ENCODE measurements around the gene CLDN6. TPM values are rescaled to one million over a fixed set of nuclear protein-coding genes. Genes with fewer than 3 reads are reported as not detected.

The CLDN6 gene
- total RNA-seq, 1 donor from 2014 or later, result not detected

- no peak overlapping the region for H3K9ac ChIP-seq (ENCODE audit: low read depth in 1 of 3, low read length in 3 of 3)
- no peak overlapping the region for H3K4me3 ChIP-seq (ENCODE audit: low read length in 3 of 3)
- peaks cover 0 to 7% (median 4%) of the 10 kb centered on the region in 3 donors for H3K36me3 ChIP-seq (ENCODE audit: control insufficient read depth in 3 of 3, insufficient read depth in 3 of 3, low read length in 3 of 3)
- no peaks in the 10 kb centered on the region for H3K9me3 ChIP-seq (ENCODE audit: control insufficient read depth in 3 of 3, low read length in 3 of 3)
- H3K27me3 ChIP-seq (ENCODE audit: control insufficient read depth in 3 of 3, insufficient read depth in 3 of 3, low read length in 3 of 3), result peaks cover 2 to 6% (median 3%) of the 10 kb centered on the region in 3 donors
- peaks cover 15 to 39% (median 28%) of the 10 kb centered on the region in 3 donors for H3K4me1 ChIP-seq (ENCODE audit: control insufficient read depth in 3 of 3, insufficient read depth in 3 of 3, low read length in 3 of 3)
- H3K27ac ChIP-seq (ENCODE audit: low read depth, low read length), result no peak overlapping the region
Measured at GRCh38 chr16:2974319-2975056, 43.5 kb downstream of the CLDN6 start.

GRCh38 chr16:2973605-2974318, 44.2 kb downstream of the CLDN6 start:
- Histone ChIP-seq H3K4me1 (ENCODE audit: control insufficient read depth in 3 of 3, insufficient read depth in 3 of 3, low read length in 3 of 3) (peaks cover 17 to 41% (median 30%) of the 10 kb centered on the region in 3 donors), H3K27me3 (ENCODE audit: control insufficient read depth in 3 of 3, insufficient read depth in 3 of 3, low read length in 3 of 3) (peaks cover 2 to 3% (median 2%) of the 10 kb centered on the region in 3 donors), H3K4me3 (ENCODE audit: low read length in 3 of 3) (no peak overlapping the region)

DNA sequence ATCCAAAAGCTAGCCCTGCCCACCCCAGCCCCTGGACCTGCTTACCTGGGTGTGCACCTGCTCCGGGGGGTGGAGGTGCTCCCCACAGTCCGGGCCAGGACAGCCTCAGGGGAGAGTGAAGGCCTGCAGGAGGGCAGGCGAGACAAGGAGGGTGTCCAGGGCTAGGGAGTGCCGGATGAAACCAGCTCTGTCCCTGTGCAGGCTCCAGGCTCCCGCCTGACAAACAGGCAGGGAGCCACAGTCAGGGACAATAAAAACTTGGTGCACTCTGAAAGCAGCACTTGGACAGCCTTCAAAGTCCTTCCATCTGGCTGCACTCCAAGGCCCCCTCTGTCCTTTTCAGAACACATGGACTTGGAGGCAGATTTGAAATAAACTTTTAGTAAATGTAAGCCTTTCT, 44.9 kb downstream of the CLDN6 start:
- H3K27me3 ChIP-seq (ENCODE audit: control insufficient read depth in 3 of 3, insufficient read depth in 3 of 3, low read length in 3 of 3), result peaks cover 8 to 10% (median 9%) of the 10 kb centered on the region in 3 donors

More at GRCh38 chr16:2973605-2974318, 44.2 kb downstream of the CLDN6 start:
- H3K9me3 ChIP-seq (ENCODE audit: control insufficient read depth in 3 of 3, low read length in 3 of 3), result no peaks in the 10 kb centered on the region
- no peak overlapping the region for H3K27ac ChIP-seq (ENCODE audit: low read depth, low read length)
- H3K9ac ChIP-seq (ENCODE audit: low read depth in 1 of 3, low read length in 3 of 3), result no peak overlapping the region
- peaks cover 0 to 7% (median 4%) of the 10 kb centered on the region in 3 donors for H3K36me3 ChIP-seq (ENCODE audit: control insufficient read depth in 3 of 3, insufficient read depth in 3 of 3, low read length in 3 of 3)

GRCh38 chr16:2971985-2972784, 45.8 kb downstream of the CLDN6 start:
- H3K9me3 ChIP-seq (ENCODE audit: control insufficient read depth in 3 of 3, low read length in 3 of 3), result no peaks in the 10 kb centered on the region

More for the DNA sequence above, 44.9 kb downstream of the CLDN6 start:
- no peak overlapping the region for H3K9ac ChIP-seq (ENCODE audit: low read depth in 1 of 3, low read length in 3 of 3)
- H3K9me3 ChIP-seq (ENCODE audit: control insufficient read depth in 3 of 3, low read length in 3 of 3), result no peaks in the 10 kb centered on the region
- H3K4me1 ChIP-seq (ENCODE audit: control insufficient read depth in 3 of 3, insufficient read depth in 3 of 3, low read length in 3 of 3), result peaks cover 24 to 45% (median 36%) of the 10 kb centered on the region in 3 donors
- peaks cover 0 to 7% (median 4%) of the 10 kb centered on the region in 3 donors for H3K36me3 ChIP-seq (ENCODE audit: control insufficient read depth in 3 of 3, insufficient read depth in 3 of 3, low read length in 3 of 3)
- H3K27ac ChIP-seq (ENCODE audit: low read depth, low read length), result no peak overlapping the region
- no peak overlapping the region for H3K4me3 ChIP-seq (ENCODE audit: low read length in 3 of 3)

GRCh38 chr16:2971134-2971984, 46.6 kb downstream of the CLDN6 start:
- peaks cover 0 to 7% (median 4%) of the 10 kb centered on the region in 3 donors for H3K36me3 ChIP-seq (ENCODE audit: control insufficient read depth in 3 of 3, insufficient read depth in 3 of 3, low read length in 3 of 3)
- no peak overlapping the region for H3K4me3 ChIP-seq (ENCODE audit: low read length in 3 of 3)
- H3K27me3 ChIP-seq (ENCODE audit: control insufficient read depth in 3 of 3, insufficient read depth in 3 of 3, low read length in 3 of 3), result peaks cover 20 to 26% (median 21%) of the 10 kb centered on the region in 3 donors
- peak overlapping the region in 1 of 3 donors; percentile 25 for H3K9ac ChIP-seq (ENCODE audit: low read depth in 1 of 3, low read length in 3 of 3)
- no peak overlapping the region for H3K27ac ChIP-seq (ENCODE audit: low read depth, low read length)
- peaks cover 26 to 45% (median 36%) of the 10 kb centered on the region in 3 donors for H3K4me1 ChIP-seq (ENCODE audit: control insufficient read depth in 3 of 3, insufficient read depth in 3 of 3, low read length in 3 of 3)
- H3K9me3 ChIP-seq (ENCODE audit: control insufficient read depth in 3 of 3, low read length in 3 of 3), result no peaks in the 10 kb centered on the region

More at GRCh38 chr16:2971985-2972784, 45.8 kb downstream of the CLDN6 start:
- Histone ChIP-seq H3K9ac (ENCODE audit: low read depth in 1 of 3, low read length in 3 of 3) (no peak overlapping the region), H3K4me1 (ENCODE audit: control insufficient read depth in 3 of 3, insufficient read depth in 3 of 3, low read length in 3 of 3) (peaks cover 24 to 45% (median 36%) of the 10 kb centered on the region in 3 donors), H3K27me3 (ENCODE audit: control insufficient read depth in 3 of 3, insufficient read depth in 3 of 3, low read length in 3 of 3) (peaks cover 15 to 18% (median 16%) of the 10 kb centered on the region in 3 donors), H3K36me3 (ENCODE audit: control insufficient read depth in 3 of 3, insufficient read depth in 3 of 3, low read length in 3 of 3) (peaks cover 0 to 7% (median 4%) of the 10 kb centered on the region in 3 donors), H3K4me3 (ENCODE audit: low read length in 3 of 3) (no peak overlapping the region), H3K27ac (ENCODE audit: low read depth, low read length) (no peak overlapping the region)

- H3K27ac ChIP-seq (ENCODE audit: low read depth, low read length), result peak overlapping the region; percentile 56
Measured at GRCh38 chr16:2970563-2970962, 47.4 kb downstream of the CLDN6 start.

DNA sequence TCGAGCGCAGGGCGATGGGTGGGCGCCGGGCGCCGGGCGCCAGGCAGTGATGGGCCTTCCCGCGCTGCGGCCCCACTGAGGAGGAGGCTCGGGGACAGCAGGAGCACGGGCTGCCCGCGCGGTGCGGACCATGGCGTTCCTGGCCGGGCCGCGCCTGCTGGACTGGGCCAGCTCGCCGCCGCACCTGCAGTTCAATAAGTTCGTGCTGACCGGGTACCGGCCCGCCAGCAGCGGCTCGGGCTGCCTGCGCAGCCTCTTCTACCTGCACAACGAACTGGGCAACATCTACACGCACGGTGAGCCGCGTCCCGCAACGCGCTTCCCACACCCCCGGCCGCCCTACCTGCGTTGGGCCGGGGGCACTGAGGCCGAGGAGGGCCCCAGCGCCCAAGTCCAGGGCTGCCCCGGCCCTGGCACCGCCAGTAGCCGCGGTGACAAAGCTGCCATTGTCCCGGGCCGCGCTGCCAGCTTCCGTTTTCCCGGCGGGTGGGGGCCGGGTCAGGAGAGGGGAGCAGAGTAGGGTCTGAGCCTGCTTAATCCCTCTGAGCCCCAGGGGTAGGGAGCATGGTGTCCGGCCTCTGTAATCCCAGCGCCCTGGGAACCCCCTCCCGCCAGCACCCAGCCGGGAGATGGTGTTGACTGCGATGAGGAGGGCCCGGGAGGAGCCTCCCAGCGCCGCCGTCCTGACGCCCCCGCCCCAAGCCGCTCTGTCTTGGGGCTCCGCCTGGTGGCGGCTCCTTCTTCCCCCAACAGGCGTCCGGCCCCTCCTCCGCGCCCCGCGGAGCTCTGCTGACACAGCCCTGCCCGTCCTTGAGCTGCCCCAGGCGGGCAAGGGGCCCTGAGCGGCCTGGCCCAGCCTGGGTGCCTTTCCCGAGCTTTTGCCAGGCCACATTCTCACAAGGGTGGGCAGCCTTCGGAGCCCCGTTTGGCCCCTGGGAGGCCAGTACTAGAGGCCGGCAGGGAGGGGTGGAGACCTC, 48.1 kb downstream of the CLDN6 start:
- Histone ChIP-seq H3K36me3 (ENCODE audit: control insufficient read depth in 3 of 3, insufficient read depth in 3 of 3, low read length in 3 of 3) (peaks cover 0 to 7% (median 4%) of the 10 kb centered on the region in 3 donors), H3K4me3 (ENCODE audit: low read length in 3 of 3) (peak overlapping the region; percentile 62 to 81 (median 80)), H3K9me3 (ENCODE audit: control insufficient read depth in 3 of 3, low read length in 3 of 3) (no peaks in the 10 kb centered on the region), H3K9ac (ENCODE audit: low read depth in 1 of 3, low read length in 3 of 3) (peak overlapping the region; percentile 33 to 84 (median 70)), H3K27ac (ENCODE audit: low read depth, low read length) (peak overlapping the region; percentile 56), H3K27me3 (ENCODE audit: control insufficient read depth in 3 of 3, insufficient read depth in 3 of 3, low read length in 3 of 3) (peaks cover 33 to 34% (median 34%) of the 10 kb centered on the region in 3 donors), H3K4me1 (ENCODE audit: control insufficient read depth in 3 of 3, insufficient read depth in 3 of 3, low read length in 3 of 3) (peaks cover 26 to 42% (median 37%) of the 10 kb centered on the region in 3 donors)

More at GRCh38 chr16:2970563-2970962, 47.4 kb downstream of the CLDN6 start:
- H3K9ac ChIP-seq (ENCODE audit: low read depth in 1 of 3, low read length in 3 of 3), result peak overlapping the region in 2 of 3 donors; percentile 70 to 84
- H3K36me3 ChIP-seq (ENCODE audit: control insufficient read depth in 3 of 3, insufficient read depth in 3 of 3, low read length in 3 of 3), result peaks cover 0 to 7% (median 4%) of the 10 kb centered on the region in 3 donors
- H3K9me3 ChIP-seq (ENCODE audit: control insufficient read depth in 3 of 3, low read length in 3 of 3), result no peaks in the 10 kb centered on the region
- H3K27me3 ChIP-seq (ENCODE audit: control insufficient read depth in 3 of 3, insufficient read depth in 3 of 3, low read length in 3 of 3), result peaks cover 27 to 34% (median 29%) of the 10 kb centered on the region in 3 donors
- H3K4me1 ChIP-seq (ENCODE audit: control insufficient read depth in 3 of 3, insufficient read depth in 3 of 3, low read length in 3 of 3), result peaks cover 26 to 42% (median 36%) of the 10 kb centered on the region in 3 donors
- H3K4me3 ChIP-seq (ENCODE audit: low read length in 3 of 3), result peak overlapping the region; percentile 43 to 81 (median 80)
